NOMO-1 treated with DMSO at 0.1 percent for 48 hours (cell line): ENCODE measurements around the gene MRPS33.
"Not testable (repeated sequence)": the region's sequence is repeated elsewhere in the genome, so short reads cannot be mapped to it uniquely, and the experiment has no call there.

Experiments
- DNase-seq: peaks from one replicate; lab custom pipeline; 2025; ENCODE audit not compliant: unreplicated experiment; lab: John Stamatoyannopoulos, UW

MRPS33 gene

GRCh38 chr7:141014524-141015395 lies at the start of gene MRPS33:
Gene MRPS33, minus strand, starts transcription at chr7:141014952. Its CDS starts 4,319 bp downstream, at chr7:141010633.
- DNase-seq, result peak; percentile 86

- DNase-seq, result no peak
Observed at GRCh38 chr7:141057788-141058187, 43.0 kb upstream of the MRPS33 start.

- no peak for DNase-seq
Observed at GRCh38 chr7:141055146-141055545, 40.4 kb upstream of the MRPS33 start.

- DNase-seq, result no peak
Observed at GRCh38 chr7:141053626-141054025, 38.9 kb upstream of the MRPS33 start.

GRCh38 chr7:141045842-141046620 lies 31.3 kb upstream of the MRPS33 start:
- no peak for DNase-seq

GRCh38 chr7:141045126-141045841 lies 30.5 kb upstream of the MRPS33 start:
- DNase-seq, result no peak

GRCh38 chr7:141043616-141044015 lies 28.9 kb upstream of the MRPS33 start:
- DNase-seq, result no peak

GRCh38 chr7:141042222-141043193 lies 27.8 kb upstream of the MRPS33 start:
- DNase-seq, result no peak

GRCh38 chr7:141039376-141039775 lies 24.6 kb upstream of the MRPS33 start:
- no peak for DNase-seq

GRCh38 chr7:141038100-141038499 lies 23.3 kb upstream of the MRPS33 start:
- not testable (repeated sequence) for DNase-seq

GRCh38 chr7:141032539-141033323 lies 18.0 kb upstream of the MRPS33 start:
- not testable (repeated sequence) for DNase-seq

GRCh38 chr7:141028767-141029166 lies 14.0 kb upstream of the MRPS33 start:
- no peak for DNase-seq

GRCh38 chr7:141027043-141027442 lies 12.3 kb upstream of the MRPS33 start:
- DNase-seq, result no peak

- DNase-seq, result no peak
Observed at GRCh38 chr7:141024668-141025067, 9.9 kb upstream of the MRPS33 start.

- no peak for DNase-seq
Observed at GRCh38 chr7:141023295-141023694, 8.5 kb upstream of the MRPS33 start.

- no peak for DNase-seq
Observed at GRCh38 chr7:141017555-141017954, 2.8 kb upstream of the MRPS33 start.

GRCh38 chr7:141016349-141016748 lies 1.6 kb upstream of the MRPS33 start:
- no peak for DNase-seq

- no peak for DNase-seq
Observed at GRCh38 chr7:141014125-141014523, 628 bp downstream of the MRPS33 start.

- DNase-seq, result no peak
Observed at GRCh38 chr7:141013345-141013715, 1.4 kb downstream of the MRPS33 start.
